CD4-positive, alpha-beta T cell treated with Interleukin-15 for 4 hours (primary cell): ENCODE data around the gene CARD11.

Experiments
- DNase-seq: peaks from one replicate; pipeline ENCODE4 v3.0.0-alpha.2; 2020; ENCODE audit warnings: low spot score

The CARD11 gene

DNA sequence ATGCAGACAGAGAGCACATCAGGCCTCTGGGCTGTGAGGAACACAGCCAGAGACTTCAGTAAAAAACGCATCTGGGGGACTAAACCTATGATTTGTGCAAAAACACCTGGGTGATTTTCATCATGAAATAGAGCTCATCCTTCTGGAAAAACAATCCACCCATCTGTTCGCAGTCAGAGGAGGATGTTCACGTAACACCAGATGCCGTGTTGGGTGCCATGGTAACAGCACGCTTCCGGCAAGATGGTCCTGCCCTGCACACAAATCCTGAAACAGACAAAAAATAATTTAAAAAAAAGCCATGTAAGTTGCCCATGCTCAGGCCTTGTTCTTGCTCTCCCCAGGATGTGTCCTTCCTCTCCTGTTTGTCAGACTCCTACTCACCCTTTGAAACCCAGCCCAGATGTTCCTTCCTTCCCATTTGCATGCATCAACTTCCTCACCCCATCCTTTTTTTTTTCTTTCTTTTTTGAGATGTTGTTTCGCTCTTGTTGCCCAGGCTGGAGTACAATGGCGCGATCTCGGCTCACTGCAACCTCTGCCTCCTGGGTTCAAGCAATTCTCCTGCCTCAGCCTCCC lies 171.3 kb downstream of the CARD11 start:
- DNase-seq, result no peak

DNA sequence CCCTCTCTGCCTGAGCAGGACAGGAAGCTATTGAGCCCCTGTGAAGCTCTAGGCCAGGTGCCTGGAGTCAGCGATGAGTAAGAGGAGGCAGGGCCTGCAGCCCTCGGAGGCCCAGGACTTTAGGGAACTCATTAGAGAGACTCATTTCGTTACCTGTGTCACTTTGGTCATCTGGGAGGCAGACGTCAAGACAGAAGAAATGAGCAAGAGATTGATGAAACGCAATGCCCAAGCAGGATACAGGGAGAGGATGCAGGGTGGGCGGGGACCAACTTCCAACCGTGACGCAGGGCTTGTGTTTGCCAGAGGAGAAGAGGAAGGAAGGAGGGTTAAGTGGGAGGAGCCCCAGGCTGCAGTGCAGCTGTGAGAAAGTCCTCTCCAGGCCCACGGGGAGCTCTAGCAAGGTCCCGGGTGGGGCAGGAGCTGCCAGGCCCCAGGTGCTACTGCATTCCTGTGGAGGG lies 173.2 kb downstream of the CARD11 start:
- peak; percentile 40 for DNase-seq

DNA sequence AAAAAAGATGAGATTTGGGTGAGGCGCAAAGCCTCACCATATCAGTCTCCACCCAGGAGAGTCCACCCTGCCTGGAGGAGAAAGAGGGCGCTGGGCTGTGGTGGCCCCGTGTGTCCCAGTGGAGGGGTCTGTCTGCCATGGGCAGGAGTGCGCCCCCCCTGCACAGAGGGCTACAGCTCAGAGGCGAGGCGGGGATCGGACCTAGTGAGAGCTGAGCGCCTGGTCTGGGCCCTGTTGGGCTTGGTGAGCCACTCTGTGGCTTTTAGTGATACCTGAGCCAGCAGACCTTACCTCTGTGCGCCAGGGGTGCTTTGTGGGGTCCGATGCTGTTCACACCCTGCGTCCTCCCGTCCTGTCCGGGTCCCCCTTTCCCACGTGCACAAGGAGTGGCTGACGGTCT lies 173.7 kb downstream of the CARD11 start:
- no peak for DNase-seq

DNA sequence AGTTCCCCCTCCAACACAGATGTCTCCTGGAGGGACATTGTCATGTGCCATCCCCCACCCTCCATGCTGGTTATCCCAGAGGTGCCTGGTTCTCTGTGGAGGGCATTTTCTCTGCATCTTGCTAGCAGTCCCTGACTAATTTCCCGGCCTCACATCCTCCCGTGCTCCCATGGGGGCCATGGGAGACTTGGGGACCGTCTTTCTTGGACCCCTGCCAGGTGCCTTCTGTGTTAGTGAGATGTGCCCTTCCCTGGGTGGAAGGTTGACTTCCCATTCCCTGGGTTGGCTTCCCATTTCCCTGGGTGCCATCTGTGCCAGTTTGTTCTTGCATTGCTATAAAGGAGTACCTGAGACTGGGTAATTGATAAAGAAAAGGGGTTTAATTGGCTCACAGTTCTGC lies 177.1 kb downstream of the CARD11 start:
- no peak for DNase-seq

DNA sequence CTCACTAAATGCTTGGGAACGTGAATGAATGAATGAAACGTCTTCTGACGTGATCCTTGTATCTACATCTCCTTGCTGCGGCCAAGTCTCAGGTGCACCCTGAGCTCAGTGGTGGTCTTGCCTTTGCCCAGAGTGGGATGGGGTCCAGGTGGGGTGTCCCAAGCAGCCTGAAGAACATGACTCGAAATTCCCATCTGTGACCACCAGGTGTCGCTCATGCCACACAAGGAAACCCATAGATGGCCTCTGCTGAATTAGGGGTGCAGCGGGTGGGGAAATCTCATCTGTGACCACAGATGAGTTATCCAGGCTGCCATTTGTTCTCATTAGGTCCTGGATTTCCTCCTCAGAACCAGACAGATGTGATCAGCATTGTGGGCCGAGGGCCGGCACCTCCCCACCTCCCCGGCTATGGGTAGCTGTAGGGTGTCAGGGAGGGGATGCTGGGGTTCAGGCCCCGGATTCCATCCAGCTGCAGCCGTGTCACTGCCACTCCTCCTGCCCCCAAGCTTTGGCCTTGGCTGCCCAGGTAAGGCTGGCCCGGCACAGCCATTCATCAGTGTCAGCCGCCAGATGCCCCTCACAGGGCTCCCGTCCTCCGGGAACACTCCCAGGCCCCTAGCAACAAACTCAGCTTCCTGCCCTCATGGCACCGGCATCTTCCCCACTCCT lies 178.5 kb downstream of the CARD11 start:
- DNase-seq, result peak; percentile 74

DNA sequence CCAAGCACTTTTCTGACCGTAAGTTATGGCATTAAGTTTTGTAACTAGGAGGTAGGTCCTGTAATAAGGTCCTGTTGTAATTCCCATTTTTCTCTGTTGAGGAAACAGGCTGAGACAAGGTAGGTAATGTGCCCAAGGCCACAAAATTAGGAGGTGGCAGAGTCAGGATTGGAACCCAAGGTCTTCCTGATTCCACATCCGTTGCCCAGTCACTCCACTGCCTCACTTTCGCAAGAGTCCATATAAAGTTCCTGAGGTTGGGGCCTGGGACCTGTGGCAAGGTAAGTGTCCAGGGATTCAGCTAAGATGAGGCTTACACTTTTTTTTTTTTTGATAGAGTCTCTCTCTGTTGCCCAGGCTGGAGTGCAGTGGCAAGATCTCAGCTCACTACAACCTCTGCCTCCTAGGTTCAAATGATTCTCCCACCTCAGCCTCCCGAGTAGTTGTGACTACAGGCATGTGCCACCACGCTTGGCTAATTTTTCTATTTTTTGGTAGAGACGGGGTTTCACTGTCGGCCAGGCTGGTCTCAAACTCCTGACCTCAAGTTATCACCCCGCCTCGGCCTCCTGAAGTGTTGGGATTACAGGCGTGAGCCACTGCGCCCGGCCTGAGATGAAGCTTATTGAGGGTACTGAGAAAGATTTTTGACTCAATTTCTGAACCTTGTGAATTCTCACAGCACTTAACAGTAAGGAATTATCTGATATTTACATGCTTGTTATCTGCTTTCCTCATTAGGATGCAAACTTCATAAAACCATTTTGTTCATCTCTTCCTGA lies 179.3 kb downstream of the CARD11 start:
- DNase-seq, result no peak

DNA sequence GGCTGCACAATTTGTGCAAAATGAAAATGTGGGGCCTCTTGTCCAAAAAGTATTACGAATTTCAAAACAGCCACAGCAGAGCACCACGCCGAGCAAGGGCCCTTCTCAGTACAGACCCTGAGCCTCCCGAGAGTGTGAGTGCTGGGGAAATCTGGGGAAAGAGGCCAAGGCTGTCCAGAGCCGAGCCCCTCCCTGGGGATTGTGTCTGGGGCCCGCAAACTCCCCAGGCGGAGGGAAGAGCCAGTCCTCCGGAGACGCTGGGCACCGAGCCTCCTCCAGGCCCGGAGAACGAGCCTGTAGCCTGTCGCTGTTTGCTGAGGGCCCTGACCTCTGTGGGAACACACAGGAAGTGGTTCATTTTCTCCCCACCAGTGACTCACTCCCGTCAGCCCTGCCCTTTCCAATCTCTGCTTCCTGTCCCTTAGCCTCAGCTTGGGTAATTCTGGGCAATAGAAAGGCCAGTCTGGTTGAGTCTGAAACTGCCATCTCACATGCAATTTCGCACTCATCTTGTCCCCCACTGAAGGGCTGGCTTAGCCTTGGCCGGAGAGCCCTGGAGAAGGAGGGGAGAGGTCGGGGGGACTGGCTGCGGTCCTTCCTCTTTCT lies 180.1 kb downstream of the CARD11 start:
- peak; percentile 78 for DNase-seq

DNA sequence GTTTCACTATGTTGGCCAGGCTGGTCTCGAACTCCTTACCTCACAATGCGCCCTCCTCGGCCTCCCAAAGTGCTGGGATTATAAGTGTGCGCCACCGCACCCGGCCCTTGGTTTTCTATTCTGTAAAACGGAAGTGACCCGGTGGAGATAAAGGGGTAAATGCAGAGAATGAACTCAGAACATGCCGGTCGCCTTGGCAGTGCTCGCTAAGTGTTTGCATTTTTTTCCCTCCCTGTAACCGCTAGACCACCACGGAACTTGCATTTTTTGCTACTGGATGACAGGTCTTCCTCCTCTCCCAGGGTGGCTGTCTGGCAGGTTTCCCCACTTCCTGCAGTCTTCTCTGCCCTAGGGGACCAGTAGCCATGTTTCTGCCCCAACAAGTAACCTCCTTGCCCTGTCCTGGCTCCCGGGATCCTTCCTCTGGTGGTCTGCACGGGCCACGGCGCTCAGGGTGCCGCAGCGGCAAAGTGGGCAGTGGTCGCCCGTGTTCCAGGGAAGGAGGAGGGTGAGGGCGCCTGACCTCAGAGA lies 180.8 kb downstream of the CARD11 start:
- peak; percentile 9 for DNase-seq

DNA sequence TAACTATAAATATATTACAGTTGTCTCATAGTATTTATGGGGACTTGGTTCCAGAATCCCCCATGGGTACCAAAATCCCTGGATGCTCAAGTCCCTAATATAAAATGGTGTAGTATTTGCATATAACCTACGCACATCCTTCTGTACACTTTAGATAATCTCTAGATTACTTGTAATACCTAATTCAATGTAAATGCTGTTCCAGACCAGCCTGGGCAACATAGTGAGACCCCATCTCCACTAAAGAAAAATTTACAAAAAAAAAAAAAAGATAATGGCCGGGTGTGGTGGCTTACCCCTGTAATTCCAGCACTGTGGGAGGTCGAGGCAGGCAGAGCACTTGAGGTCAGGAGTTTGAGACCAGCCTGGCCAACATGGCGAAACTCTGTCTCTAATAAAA lies 182.2 kb downstream of the CARD11 start:
- no peak for DNase-seq

DNA sequence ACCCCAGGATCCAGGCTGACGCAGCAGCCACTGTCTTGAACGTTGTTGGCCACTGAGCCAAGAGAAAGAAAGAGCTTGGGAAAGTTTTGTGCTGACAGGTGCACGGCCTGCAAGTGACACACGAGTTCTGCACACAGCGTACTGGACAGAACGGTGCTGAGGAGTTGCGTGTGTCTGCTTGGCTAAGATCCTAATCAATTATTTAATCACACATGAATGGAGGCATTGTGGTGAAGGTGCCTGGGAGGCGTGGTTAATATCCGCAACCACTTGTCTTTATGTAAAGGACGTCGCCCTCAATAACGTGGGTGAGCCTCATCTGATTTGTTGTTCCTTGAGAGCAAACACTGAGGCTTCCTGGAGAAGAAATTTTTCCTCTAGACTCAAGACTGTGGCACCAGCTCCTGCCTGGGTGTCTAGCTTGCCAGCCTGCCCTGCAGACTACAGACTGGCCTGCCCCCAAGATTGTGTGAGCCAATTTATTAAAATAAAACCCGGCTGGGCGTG lies 183.0 kb downstream of the CARD11 start:
- no peak for DNase-seq

DNA sequence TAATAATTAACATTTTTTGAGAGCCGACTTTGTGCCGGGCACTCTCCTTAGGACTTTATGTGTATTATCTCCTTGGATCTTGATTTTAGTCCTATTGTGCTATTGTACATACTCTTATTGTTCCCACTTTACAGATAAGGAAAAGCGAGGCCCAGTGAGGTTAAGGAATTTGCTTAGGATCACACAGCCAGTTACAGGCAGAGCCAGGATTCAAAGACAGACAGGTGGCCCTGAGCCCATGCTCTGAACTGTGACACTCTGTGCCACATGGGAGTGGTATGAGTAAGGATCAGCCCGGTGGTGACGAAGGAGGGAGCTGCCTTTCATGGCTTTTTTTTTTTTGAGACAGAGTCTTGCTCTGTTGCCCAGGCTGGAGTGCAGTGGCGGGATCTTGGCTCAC lies 183.7 kb downstream of the CARD11 start:
- DNase-seq, result no peak

DNA sequence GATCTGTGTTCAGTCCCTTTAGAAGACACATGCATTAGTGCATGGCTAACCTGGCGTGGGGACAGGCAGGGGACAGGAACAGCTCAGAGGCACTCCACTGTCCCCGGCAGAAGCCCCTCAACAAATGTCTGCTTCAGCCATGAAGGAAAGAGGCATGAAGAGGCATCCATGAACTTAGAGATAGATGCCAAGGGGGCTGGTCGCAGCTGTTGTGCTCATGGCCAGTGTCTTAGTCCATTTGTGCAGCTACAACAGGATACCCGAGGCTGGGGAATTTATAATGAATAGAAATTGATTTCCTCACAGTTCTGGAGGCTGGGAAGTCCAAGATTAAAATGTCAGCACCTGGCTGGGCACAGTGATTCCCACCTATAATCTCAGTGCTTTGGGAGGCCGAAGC lies 185.0 kb downstream of the CARD11 start:
- no peak for DNase-seq

DNA sequence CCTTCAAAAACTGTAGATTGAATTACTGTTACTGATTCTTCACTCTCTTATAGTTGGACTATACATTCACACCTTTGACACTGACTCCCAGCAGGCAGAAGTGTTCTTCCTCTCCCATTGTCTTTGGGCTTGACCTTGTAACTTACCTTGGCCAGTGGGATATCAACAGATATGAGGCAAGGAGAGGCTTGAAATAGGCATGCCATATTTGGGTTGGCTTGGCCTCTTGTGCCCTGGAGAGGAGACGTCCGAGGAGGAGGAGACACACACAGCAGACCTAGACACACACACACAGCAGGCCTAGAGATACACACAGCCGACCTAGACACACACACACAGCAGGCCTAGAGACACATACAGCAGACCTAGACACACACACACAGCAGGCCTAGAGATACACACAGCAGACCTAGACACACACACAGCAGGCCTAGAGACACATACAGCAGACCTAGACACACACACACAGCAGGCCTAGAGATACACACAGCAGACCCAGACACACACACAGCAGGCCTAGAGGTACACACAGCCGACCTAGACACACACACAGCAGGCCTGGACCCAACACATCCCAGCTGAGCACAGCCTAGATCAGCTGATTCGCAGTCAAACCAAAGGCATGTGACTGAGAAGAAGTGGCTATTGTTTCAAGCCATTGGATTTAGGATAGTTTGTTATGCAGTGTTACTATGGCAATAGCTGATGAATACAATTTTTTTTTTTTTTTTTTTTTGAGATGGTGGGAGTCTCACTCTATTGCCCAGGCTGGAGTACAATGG lies 187.1 kb downstream of the CARD11 start:
- DNase-seq, result no peak
